Measurements from ENCODE around the gene RGS19. TPM values are rescaled to one million over a fixed set of nuclear protein-coding genes. Genes with fewer than 3 reads are reported as not detected.

Gene RGS19
- total and polyA plus RNA-seq, 4 donors: 4.9 to 12.9 (median 6.3) TPM

- TF ChIP-seq JUND (IDR thresholded peaks at IDR 0.05) (no peak), NR2F2 (IDR thresholded peaks at IDR 0.05) (peak; percentile 13), TAF1 (conservative IDR thresholded peaks at IDR 0.05) (no peak)
- H3K27me3 ChIP-seq (ENCODE audit: control insufficient read depth in 4 of 4, insufficient read depth in 4 of 4, low read length in 3 of 4): peaks cover 0 to 7% (median 2%) of the 10 kb centered on the region in 4 donors
- no peaks in the 10 kb centered on the region for H3K9me3 ChIP-seq (ENCODE audit: control insufficient read depth in 4 of 4, low read length in 3 of 4)
- H3K4me3 ChIP-seq (ENCODE audit: low read depth in 1 of 3, low read length in 3 of 3): peak overlapping the region in 1 of 3 donors; percentile 48
- no peak for DNase-seq (ENCODE audit: low spot score)
- H3K27ac ChIP-seq (ENCODE audit: low read depth in 1 of 2, low read length in 2 of 2): peak overlapping the region in 1 of 2 donors; percentile 46
- 7% methylated on average over 55 of the region's 55 CpGs for WGBS
- H3K4me1 ChIP-seq (ENCODE audit: control insufficient read depth in 4 of 4, insufficient read depth in 4 of 4, low read length in 3 of 4): peaks cover 7 to 26% (median 11%) of the 10 kb centered on the region in 4 donors
- no peak overlapping the region for H3K9ac ChIP-seq (ENCODE audit: low read depth in 1 of 2, low read length in 2 of 2)
- H3K36me3 ChIP-seq (ENCODE audit: control insufficient read depth in 4 of 4, insufficient read depth in 3 of 4, low read depth in 1 of 4, low read length in 3 of 4): no peaks in the 10 kb centered on the region
Observed at GRCh38 chr20:64042054-64042781, 37.1 kb downstream of the RGS19 start.

DNA sequence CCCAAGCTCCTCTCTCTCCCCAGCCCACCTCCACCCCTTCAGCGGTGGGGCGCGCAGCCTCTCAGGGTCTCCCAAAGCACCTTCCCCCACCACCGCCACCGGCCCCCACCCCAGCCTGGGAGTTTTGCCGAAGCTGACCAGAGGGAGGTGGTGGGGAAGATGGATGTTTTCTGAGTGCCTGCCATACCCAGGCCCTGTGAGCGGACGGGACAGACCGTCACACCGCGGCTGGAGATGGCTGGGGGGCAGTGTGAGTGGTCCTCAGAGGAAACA lies 37.6 kb downstream of the RGS19 start:
- peaks cover 7 to 26% (median 11%) of the 10 kb centered on the region in 4 donors for H3K4me1 ChIP-seq (ENCODE audit: control insufficient read depth in 4 of 4, insufficient read depth in 4 of 4, low read length in 3 of 4)
- peaks cover 0 to 3% (median 2%) of the 10 kb centered on the region in 4 donors for H3K27me3 ChIP-seq (ENCODE audit: control insufficient read depth in 4 of 4, insufficient read depth in 4 of 4, low read length in 3 of 4)
- H3K9ac ChIP-seq (ENCODE audit: low read depth in 1 of 2, low read length in 2 of 2): no peak overlapping the region
- DNase-seq (ENCODE audit: low spot score): no peak
- no peaks in the 10 kb centered on the region for H3K36me3 ChIP-seq (ENCODE audit: control insufficient read depth in 4 of 4, insufficient read depth in 3 of 4, low read depth in 1 of 4, low read length in 3 of 4)
- no peak for TF ChIP-seq REST (IDR thresholded peaks at IDR 0.05)
- no peak overlapping the region for H3K27ac ChIP-seq (ENCODE audit: low read depth in 1 of 2, low read length in 2 of 2)
- no peaks in the 10 kb centered on the region for H3K9me3 ChIP-seq (ENCODE audit: control insufficient read depth in 4 of 4, low read length in 3 of 4)
- no peak overlapping the region for H3K4me3 ChIP-seq (ENCODE audit: low read depth in 1 of 3, low read length in 3 of 3)
- 35% methylated on average over 11 of the region's 11 CpGs for WGBS

- Histone ChIP-seq H3K27me3 (ENCODE audit: control insufficient read depth in 4 of 4, insufficient read depth in 4 of 4, low read length in 3 of 4) (peaks cover 0 to 3% (median 2%) of the 10 kb centered on the region in 4 donors), H3K9me3 (ENCODE audit: control insufficient read depth in 4 of 4, low read length in 3 of 4) (no peaks in the 10 kb centered on the region), H3K27ac (ENCODE audit: low read depth in 1 of 2, low read length in 2 of 2) (no peak overlapping the region), H3K36me3 (ENCODE audit: control insufficient read depth in 4 of 4, insufficient read depth in 3 of 4, low read depth in 1 of 4, low read length in 3 of 4) (no peaks in the 10 kb centered on the region), H3K4me1 (ENCODE audit: control insufficient read depth in 4 of 4, insufficient read depth in 4 of 4, low read length in 3 of 4) (peaks cover 7 to 26% (median 11%) of the 10 kb centered on the region in 4 donors), H3K4me3 (ENCODE audit: low read depth in 1 of 3, low read length in 3 of 3) (no peak overlapping the region), H3K9ac (ENCODE audit: low read depth in 1 of 2, low read length in 2 of 2) (no peak overlapping the region)
- 67% methylated on average over 15 of the region's 15 CpGs for WGBS
- no peak for DNase-seq (ENCODE audit: low spot score)
- no peak for TF ChIP-seq RXRA (IDR thresholded peaks at IDR 0.05)
- TF ChIP-seq MAX (IDR thresholded peaks at IDR 0.05): no peak
- TF ChIP-seq FOXA1 (IDR thresholded peaks at IDR 0.05): no peak
- no peak for TF ChIP-seq NR2F2 (IDR thresholded peaks at IDR 0.05)
- no peak for TF ChIP-seq GABPA (IDR thresholded peaks at IDR 0.05 in 1 of 2, conservative IDR thresholded peaks at IDR 0.05 in 1 of 2)
- no peak for TF ChIP-seq TAF1 (conservative IDR thresholded peaks at IDR 0.05)
- no peak for TF ChIP-seq RAD21 (IDR thresholded peaks at IDR 0.05)
- no peak for TF ChIP-seq REST (IDR thresholded peaks at IDR 0.05)
- TF ChIP-seq YY1 (IDR thresholded peaks at IDR 0.05): no peak
- no peak for TF ChIP-seq JUND (IDR thresholded peaks at IDR 0.05)
- TF ChIP-seq EGR1 (IDR thresholded peaks at IDR 0.05; ENCODE audit: low read depth in 2 of 2): no peak
- TF ChIP-seq CTCF (IDR thresholded peaks at IDR 0.05; ENCODE audit: low read depth, low read length, missing input control): no peak
- TF ChIP-seq FOXA2 (IDR thresholded peaks at IDR 0.05): no peak
- no peak for TF ChIP-seq HNF4G (IDR thresholded peaks at IDR 0.05)
- TF ChIP-seq SP1 (IDR thresholded peaks at IDR 0.05): no peak
- TF ChIP-seq, protein P1, sequence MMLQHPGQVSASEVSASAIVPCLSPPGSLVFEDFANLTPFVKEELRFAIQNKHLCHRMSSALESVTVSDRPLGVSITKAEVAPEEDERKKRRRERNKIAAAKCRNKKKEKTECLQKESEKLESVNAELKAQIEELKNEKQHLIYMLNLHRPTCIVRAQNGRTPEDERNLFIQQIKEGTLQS (IDR thresholded peaks at IDR 0.05): no peak
- no peak for TF ChIP-seq HNF4A (conservative IDR thresholded peaks at IDR 0.05)
Observed at GRCh38 chr20:64041040-64041780, 38.1 kb downstream of the RGS19 start.

Data from liver (tissue), 9 donors.